Dermis blood vessel endothelial cell (primary cell): ENCODE measurements around the gene RFNG. TPM values are rescaled to one million over a fixed set of nuclear protein-coding genes. Genes with fewer than 3 reads are reported as not detected.

Experiments
- DNase-seq: peaks from one replicate; pipeline ENCODE4 v3.0.0; 2010
- total RNA-seq: library from RNA; depleted of rRNA; stranded (reverse); fragments of >200 nt; gene quantifications from 2 replicates; pipeline ENCODE4 v1.2.3, GENCODE V29; 2014

RFNG gene
- total RNA-seq, 1 donor from 2014 or later: 22.6 TPM

DNA sequence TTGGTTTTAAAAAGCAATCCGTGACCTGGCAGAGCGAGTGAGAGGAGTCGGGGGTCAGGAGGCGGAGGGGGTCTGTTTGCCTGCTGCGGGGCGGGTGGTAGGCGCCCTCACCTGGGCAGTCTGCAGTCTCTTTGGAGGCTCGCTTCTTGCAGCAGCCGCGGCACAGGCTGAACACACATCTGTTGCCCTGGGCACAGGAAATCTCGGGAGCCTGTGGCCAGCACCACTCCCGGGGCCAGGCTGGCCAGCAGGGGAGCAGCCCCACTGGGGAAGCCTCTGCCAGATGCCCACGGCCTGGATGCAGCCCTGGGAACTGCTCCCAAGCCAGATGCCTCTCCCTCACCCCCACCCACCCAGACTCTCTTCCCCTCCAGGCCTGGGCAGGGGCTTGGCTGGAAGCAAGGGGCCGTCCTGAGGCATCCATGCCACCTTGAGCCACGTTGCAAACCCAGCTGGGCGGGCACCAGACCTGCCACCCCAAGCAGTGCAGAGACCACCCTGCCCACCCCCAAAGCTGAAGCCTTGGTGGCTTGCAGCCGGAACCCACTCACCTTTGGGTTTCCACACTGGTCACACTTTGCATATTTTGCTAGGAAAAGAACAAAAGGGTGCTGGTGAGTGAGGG is 6.7 kb upstream of the RFNG start:
- no peak for DNase-seq

DNA sequence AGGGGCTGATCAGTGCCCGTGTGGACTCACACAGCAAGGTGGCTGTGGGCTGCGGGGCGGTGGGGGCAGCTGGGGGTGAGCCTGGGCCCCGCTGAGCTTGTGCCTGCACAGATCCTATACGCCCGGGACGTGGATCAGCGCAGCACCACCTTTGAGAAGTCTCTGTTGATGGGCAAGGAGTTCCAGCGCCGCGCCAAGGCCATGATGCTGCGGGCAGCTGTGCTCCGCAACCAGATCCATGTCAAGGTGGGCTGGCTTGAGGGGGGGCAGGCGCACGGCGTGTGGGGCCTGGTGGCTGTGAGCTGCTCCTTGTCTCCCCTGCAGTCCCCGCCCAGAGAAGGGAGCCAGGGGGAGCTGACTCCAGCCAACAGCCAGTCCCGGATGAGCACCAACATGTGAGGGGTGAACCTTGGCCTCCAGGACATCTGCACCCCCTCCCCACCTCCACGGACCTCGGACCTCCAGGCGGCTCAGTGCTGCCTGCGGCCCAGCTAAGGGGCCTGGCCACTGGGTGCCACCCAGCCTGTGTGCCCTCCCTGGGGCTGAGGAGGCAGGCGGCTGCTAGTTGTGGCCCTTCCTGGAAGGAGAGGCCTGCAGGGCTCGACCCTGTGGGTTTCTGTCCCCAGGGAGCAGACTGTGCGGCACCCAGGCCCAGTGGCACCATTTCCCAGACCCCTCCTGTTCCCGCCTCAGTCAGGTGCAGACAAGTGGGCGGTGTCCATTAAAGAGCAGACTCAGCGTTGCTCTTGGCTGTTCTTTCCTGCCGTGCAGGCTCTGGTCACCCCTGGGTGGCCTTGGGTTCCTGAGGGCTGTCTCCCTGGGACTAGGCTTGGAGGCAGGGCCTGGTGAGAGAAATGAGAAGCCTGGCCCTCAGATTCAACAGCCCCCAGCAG is 5.4 kb upstream of the RFNG start:
- no peak for DNase-seq

DNA sequence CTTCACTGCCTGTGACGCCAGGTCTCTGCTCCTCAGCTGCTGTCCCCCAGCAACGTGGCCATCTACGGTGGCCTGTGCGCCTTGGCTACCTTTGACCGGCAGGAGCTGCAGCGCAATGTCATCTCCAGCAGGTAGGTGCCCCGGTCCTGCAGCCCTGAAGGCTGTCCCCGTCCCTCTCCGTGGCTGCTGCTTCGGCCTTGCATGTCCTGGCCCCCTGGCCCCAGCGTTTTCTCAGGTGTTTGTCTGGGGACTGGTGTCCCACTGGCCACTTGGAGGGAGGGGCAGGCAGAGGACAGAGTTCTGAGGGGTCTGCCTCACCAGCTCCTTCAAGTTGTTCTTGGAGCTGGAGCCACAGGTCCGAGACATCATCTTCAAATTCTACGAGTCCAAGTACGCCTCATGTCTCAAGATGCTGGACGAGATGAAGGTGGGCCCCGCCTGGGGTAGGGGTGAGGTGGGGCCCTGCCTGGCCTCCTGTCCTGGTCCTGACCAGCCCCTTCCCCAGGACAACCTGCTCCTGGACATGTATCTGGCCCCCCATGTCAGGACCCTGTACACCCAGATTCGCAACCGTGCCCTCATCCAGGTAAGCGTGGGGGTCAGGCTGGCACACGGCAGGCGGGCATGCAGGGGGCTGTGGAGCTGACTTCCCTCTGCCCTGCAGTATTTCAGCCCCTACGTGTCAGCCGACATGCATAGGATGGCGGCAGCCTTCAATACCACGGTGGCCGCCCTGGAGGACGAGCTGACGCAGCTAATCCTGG is 4.5 kb upstream of the RFNG start:
- no peak for DNase-seq

DNA sequence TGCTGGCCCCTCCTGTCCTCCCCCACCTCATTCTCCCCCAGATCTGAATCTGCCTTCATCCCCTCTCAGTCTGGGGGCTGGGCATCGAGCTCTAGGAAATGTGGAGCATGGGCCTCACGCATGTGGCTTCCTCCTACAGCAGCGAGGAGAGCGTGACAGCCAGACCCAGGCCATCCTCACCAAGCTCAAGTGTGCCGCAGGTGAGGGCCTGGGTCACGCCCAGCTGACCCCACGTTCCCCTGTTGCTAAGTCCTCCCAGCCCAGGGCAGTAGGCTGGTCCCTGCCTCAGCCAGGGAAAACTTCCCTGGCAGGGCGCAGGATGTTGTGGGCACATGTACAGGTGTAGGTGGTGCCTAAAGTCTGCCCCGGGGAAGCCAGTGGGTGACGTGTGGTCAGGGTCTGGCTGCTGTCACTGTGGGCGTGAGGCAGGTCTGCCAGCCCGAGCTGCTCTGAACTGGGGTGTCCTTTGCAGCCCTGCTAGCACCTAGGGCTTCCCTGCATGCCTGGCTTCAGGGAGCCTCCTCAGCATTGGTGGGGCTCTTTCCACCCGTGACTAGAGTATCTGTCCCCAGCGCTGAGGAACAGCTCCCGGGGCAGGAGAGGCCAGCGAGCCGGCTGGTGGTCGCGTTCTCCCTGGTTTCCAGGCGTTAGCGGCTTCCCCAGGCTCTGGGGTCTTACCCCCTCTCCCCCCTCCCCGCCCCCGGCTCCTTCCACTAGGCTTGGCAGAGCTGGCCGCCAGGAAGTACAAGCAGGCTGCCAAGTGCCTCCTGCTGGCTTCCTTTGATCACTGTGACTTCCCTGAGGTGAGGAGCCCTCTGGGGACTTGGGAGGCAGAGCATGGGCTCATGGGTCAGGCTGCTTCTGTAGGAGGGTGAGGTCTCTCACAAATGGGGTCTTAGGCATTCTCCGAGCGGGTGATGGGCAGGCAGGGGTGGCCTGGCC is 3.7 kb upstream of the RFNG start:
- DNase-seq: no peak

DNA sequence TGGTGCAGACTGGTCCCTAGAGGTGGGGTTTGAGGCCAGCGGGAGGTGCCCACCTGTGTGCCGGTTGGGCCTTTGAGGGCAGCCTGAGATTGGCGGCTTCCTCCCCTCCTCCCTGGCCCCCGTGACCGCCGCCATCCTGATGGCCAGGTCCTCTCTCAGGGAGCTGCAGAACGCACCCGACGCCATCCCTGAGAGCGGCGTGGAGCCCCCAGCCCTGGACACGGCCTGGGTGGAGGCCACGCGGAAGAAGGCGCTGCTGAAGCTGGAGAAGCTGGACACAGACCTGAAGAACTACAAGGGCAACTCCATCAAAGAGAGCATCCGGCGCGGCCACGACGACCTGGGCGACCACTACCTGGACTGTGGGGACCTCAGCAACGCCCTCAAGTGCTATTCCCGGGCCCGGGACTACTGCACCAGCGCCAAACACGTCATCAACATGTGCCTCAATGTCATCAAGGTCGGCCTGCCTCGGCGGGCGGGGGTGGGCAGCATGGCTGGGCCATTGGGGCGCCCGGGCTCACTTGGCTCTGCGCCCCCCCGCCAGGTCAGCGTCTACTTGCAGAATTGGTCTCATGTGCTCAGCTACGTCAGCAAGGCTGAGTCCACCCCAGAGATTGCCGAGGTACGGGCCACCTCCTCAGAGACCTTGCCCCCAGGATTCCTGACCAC is 2.9 kb upstream of the RFNG start:
- no peak for DNase-seq

DNA sequence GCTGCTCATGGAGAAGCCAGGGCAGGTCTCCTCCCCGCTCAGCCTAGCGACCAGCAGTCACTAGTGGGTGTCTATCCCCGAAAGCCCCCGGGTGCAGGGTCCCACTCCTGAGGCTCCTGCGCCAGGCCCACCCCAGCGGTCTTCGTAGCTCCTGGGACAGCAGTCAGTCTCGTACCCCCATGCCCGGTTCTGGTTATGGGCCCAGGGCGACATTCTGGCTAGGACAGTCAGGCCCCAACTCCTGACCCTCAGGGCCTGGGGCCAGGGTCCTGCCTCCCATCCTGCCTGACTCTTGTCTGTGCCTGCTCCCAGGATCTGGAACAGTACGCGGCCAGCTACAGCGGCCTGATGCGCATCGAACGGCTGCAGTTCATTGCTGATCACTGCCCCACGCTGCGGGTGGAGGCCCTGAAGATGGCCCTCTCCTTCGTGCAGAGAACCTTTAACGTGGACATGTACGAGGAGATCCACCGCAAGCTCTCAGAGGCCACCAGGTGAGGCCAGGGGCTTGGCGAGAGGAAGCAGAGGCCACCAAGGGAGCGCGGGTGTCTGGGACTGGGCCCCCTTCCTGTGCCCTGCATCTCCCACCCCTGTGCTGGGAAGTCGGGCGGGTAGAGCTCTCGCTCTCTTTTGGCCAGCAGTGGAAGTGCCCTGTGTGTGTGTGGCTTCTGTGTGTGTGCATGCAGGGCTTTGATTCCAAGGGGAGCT is 2.1 kb upstream of the RFNG start:
- no peak for DNase-seq

DNA sequence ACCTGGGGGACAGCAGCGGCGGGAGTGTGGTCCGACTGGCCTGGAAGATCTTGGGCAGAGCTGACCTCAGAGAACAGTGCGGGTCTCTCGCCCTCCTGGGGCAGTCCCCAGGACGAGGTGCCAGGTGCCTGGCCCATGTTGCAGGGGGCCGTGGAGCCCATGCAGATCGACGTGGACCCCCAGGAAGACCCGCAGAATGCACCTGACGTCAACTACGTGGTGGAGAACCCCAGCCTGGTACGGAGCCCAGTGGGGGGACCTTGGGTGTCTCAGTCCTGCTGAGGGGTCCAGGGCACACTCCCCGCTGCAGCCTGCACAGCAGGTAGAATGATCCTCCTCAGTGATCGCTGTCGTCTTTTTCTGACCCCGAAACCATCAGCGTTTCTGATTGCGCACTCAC is 1.5 kb upstream of the RFNG start:
- no peak for DNase-seq

DNA sequence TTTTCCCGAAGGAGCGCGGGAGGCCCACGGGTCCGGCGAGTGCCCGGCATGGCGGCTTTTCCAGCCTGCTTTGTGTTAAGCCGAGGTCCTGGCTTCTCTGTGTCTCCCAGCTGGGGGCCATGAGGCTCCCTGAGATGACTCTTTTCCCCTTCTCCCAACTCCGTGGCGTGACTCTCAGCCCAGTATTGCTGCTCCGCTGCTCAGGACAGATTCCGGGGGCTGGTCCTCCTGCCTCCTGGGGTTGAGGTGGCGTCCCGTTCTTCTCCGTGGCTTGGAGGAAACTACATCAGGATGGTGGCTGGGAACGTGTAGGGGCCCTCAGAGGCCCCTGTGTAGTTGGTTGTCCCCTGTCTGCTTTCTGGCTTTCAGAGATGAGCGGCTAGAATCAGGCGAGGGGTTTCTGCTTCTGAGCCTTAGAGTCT is 1.0 kb upstream of the RFNG start:
- peak; percentile 18 for DNase-seq

DNA sequence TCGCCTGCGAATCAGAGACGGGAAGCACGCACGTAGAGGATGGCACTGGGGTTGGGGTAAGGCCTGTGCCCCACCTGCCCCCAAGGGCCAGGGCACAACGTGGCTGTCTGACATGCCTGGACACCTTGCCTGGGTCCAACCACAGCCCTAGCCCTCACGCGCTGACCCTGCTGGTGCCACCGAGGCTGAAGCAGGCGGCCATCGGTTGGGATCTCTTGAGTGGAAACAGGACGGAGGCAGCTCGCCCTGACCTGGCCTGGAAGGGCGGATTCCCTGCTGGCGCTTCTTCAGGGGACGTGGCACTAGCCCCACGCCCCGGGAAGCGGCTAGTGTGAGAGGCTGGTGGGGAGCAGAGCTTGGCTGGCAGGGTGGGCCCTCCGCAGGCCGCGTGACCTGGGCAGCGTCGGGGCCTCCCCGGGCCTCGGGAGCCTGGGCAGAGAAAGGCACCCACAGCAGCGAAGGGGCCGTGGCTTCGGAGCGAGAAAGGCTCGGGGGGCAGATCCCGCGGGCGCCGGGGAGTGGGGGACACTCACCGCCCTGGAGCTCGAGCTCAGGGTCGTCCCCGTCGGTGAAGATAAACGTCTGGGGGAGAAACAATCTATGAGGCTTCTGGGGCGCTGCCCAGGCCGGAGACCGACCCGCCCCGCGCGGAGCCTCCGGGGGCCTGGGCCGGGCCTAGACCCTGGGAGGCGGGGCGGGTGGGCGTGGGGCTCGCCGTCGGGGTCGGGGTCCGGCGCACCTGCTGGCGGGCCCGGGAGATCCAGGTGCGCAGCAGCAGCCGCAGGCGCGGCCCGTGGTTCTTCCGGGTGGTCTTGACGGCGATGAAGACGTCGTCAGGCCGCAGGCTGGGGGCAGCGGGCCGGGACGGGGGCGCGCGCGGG is 610 bp downstream of the RFNG start:
- DNase-seq: no peak

DNA sequence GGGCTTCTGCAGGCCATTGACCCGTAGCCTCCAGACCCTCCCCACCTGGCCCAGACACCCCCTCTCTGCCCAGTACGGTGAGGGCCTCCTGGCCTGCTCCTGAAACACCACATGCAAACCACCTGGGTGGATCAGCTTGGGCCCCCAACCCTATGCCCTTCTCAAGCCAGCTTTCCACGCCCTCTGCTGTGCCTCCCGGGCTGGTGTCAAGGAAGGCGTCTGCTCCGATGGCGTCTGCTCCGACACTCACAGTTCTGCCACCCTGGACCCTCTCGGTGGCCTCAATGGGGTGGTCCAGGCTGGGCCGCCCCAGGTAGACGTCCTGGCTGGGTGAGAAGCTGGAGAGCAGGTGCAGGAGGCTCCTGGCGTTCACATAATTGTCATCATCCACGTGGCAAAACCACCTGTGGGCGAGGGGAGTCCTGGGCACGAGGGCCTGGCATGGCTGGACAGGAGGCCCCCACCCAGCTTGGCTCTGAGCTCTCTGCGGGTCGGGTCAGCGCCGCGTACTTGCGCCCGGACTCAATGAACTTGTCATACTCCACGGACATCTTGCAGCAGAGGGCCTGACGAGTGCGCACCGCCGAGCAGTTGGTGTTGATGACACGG is 1.4 kb downstream of the RFNG start:
- no peak for DNase-seq

DNA sequence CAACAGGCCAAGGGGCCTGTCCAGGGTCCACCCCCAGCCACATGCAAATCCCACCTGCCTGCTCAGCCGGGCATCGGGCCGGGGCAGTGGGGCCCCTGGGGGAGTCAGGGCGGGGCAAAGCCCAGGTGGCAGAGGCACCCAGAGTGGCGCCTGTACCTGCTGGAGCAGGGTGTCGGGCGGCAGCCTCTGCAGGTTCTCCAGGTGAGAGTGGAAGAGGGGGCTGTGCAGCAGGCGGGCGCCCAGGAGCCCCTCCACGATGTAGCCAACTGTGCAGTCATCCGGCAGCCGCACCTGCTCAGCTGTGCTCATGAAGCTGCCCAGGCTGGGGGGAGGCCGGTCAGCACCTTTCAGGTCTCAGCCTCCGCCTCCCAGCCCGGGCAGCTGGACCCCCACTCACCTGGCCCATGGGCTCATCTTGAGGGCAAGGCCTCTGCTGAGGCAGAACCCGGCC is 2.1 kb downstream of the RFNG start:
- no peak for DNase-seq

DNA sequence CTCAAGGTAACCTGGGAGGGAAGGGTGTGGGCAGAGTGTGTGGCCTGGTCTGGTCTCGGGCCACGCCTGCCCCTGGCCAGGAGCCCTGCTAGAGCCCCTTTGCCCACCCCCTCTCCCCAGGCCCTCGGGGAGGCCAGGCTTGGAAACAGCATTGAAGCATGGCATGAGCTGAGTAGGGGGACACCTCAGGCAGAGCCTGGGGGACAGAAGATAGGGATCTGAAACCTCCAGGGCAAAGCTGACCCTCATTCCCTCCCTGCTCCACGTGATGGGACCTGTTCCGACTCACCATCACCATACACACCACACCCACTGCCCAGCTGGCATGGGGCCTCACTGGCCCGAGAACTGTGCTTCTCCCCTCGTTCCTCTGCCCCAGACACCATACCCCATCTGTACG is 2.5 kb downstream of the RFNG start:
- no peak for DNase-seq

DNA sequence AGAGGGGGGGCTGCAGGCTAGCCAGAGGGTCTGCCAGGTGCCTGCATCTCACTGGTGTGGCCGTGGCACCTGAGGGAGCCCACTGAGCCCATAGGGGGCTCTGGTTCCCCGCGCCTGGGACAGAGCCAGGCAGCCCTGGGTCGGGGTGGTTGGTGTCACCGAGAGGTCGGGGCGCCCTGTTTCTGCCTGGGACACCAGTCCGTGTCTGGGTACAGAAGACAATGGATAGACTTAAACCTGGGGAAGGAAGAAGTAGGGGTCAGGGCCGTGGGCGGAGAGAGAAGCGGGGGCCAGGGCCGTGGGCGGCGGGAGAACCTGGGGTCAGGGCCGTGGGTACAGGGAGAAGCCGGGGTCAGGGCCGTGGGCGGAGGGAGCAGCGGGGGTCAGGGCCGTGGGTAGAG is 3.0 kb downstream of the RFNG start:
- no peak for DNase-seq

DNA sequence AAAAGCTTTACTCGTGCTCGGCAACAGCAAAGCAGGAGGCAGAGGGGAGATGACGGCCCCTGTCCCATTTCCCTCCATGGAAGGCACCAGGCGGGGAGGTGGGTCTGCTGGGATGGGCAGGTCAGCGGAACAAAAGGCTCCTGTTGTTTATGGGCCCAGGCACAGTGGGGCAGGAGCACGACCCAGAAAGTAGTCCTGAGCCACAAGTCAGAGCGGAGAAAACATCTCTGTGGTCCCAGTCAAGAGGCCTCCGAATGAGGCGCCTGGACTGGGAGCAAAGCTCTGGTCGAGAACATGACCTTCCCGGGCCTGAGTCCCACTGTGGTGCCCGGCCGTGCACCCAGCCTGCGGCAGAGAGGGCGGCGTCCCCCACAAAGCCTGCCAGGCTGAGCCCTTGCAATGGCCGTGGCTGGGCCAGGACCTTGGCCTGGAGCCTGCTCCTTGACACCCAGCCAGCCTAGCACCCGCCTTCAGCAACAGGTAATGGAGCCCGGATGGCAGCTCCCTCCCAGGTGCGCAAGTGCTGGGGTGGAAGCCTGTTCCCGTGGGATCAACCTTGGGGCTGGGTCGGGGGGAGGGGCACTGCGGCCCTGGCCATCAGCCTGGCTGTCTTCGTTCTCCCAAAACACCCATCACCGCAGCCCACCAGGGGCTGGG is 3.6 kb downstream of the RFNG start:
- no peak for DNase-seq

DNA sequence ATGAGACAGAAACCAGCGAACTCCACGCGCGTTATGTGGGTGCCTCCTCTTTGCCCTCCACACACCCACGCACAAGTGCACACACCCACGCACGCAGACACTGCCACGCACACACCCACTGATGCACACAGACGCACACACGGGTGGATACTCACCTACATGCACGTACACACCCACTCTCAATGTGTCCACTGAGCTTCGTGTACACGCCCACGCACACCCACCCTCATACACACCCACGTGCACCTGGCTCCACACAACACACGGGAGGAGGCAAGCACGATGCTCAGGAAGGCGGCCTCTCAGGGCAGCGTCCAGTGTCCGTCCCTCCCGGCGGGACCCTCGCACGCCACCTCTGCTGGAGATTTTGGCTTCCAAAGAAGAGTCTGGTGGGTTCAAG is 4.2 kb downstream of the RFNG start:
- no peak for DNase-seq

DNA sequence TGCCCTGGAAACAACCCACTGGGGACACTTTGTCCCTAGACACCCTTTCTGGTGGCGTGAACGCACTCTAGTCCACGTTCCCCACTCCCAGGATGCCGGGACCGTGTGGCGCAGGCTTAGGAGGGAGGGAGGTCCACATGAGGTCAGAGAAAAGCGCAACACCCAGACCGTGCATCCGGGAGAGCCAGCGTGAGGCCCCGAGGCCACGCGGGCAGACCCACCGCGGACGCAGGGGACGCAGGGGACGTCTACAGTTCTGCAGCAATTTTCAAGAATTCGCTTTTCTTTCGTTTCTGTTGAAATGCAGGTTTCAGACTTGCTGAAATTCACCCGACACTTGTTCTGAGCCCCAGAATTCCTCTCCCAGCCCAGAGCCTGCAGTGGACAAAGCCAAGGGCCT is 4.7 kb downstream of the RFNG start:
- no peak for DNase-seq

DNA sequence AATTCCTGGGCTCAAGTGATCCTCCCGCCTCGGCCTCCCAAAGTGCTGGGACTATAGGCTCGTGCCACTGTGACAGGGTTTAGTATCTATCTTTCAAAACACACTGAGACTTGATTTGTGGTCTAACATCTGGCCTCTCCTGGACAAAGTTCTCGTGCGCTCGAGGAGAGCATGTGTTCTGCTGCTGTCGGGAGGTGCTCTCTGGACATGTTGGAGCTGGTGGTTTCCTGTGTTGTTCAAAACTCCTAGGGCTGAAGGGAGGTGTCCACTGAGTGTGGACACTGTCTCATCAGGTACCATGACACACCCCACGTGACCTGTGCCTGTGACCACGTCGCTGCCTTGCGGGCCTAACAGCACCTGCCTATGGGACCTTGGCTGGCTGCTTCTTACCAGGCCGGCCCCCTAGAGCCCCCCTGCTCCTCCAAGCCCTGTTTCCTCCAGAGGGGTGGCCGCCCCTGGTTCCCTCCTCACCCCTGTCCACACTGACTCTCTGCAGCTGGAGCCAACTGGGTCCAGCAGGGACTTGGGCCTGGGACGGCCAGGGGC is 5.6 kb downstream of the RFNG start:
- no peak for DNase-seq

DNA sequence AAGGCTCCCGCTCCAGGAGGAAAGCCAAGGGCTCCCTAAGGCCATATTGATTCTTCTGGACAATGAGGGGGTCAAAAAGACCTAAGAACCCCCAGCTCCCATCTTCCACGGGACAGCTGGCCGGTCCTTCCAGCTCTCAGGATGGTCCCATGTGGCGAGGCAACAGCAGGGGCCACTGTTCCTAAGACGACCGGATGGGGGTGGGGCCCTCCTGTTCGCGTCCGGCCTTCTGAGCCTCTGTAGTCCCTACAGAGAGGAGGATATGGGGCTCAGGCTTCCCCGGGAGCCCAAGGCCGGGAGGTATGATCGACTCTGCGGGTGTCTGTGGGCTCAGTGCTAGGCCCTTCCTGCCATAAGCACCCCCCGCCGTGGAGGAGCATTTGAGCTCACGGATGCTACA is 8.1 kb downstream of the RFNG start:
- no peak for DNase-seq

DNA sequence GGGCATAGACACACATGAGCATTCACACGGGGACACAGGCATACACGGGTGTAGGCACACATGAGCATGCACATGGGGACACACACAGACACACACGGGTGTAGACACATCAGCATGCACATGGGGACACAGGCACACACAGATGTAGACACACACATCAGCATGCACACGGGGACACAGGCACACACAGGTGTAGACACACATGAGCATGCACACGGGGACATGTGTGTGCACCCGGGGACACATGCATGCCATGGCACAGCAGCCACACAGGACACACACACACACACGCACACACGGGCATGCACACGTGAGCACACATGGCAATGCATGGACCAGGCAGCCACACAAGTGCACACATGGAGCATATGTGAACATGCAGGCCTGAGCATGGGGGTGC is 9.0 kb downstream of the RFNG start:
- DNase-seq: no peak
